KMS-11 (cell line): ENCODE results near the gene CAMTA1.

Source experiments
- H2AFZ ChIP-seq: fragments of 200-600 bp; sonication (generic); 2 replicates; pipeline ENCODE4 v1.6.1; 2016; ENCODE audit warnings: antibody characterized with exemption, mixed run types, low read depth
- H3K27ac ChIP-seq: fragments of 200-600 bp; sonication (generic); 2 replicates; pipeline ENCODE4 v1.6.1; 2016; ENCODE audit warnings: mild to moderate bottlenecking, mixed run types
- H3K27me3 ChIP-seq: fragments of 200-600 bp; sonication (generic); 2 replicates; pipeline ENCODE4 v1.6.1; 2017; ENCODE audit warnings: mild to moderate bottlenecking, low read depth, mixed run types, moderate library complexity; ENCODE audit not compliant: insufficient read depth
- H3K36me3 ChIP-seq: fragments of 200-600 bp; sonication (generic); 2 replicates; pipeline ENCODE4 v1.6.1; 2017; ENCODE audit warnings: mild to moderate bottlenecking, mixed run types; ENCODE audit not compliant: insufficient read depth
- H3K4me1 ChIP-seq: fragments of 200-600 bp; sonication (generic); 2 replicates; pipeline ENCODE4 v1.6.1; 2016; ENCODE audit warnings: mild to moderate bottlenecking, low read depth, mixed run types; ENCODE audit not compliant: poor library complexity, severe bottlenecking
- H3K4me2 ChIP-seq: fragments of 200-600 bp; sonication (generic); 2 replicates; pipeline ENCODE4 v1.7.0; 2016; ENCODE audit warnings: mild to moderate bottlenecking, mixed run types
- H3K4me3 ChIP-seq: fragments of 200-600 bp; sonication (generic); IDR thresholded peaks from 2 replicates; pipeline ENCODE4 v1.6.1; 2017; ENCODE audit warnings: low read depth, low read length, mixed read lengths; ENCODE audit not compliant: insufficient read depth
- H3K79me2 ChIP-seq: fragments of 200-600 bp; sonication (generic); 2 replicates; pipeline ENCODE4 v1.6.1; 2016; ENCODE audit warnings: low read depth, mixed run types; ENCODE audit not compliant: insufficient read depth
- H3K9ac ChIP-seq: fragments of 200-600 bp; sonication (generic); 2 replicates; pipeline ENCODE4 v1.6.1; 2016; ENCODE audit warnings: mild to moderate bottlenecking, mixed run types
- H4K20me1 ChIP-seq: fragments of 200-600 bp; sonication (generic); 2 replicates; pipeline ENCODE4 v1.6.1; 2016; ENCODE audit warnings: mild to moderate bottlenecking, mixed run types; ENCODE audit not compliant: insufficient read depth
- TF ChIP-seq, protein P1 (sequence below): fragments of 200-600 bp; sonication (generic); conservative IDR thresholded peaks from 2 replicates; pipeline ENCODE4 v1.6.1; 2017; ENCODE audit warnings: low read depth, mild to moderate bottlenecking, antibody characterized with exemption, low read length, moderate library complexity, mixed read lengths

The CAMTA1 gene

DNA sequence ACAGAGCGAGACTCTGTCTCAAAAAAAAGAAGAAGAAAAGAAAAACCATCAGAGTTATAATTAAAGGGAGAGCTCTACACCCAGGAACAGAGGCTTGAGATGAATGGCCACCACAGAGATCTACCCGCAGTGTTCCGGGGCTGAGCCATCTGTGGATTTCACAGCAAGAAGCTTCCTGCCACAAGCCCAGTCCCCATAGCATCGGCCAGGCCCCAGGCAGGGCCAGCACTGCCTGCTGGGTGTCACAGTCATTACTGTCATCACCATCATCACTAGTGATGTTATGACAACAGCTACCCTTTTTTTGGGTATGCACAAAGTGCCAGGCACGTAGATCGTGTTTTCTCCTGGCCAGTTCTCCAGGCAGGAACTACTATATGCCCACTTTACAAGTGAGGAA is 874.3 kb downstream of the CAMTA1 start:
- H3K27ac ChIP-seq: no peak overlapping the region
- H3K4me3 ChIP-seq: no peak overlapping the region
- no peak overlapping the region for H3K4me2 ChIP-seq
- no peaks in the 10 kb centered on the region for H3K4me1 ChIP-seq
- peaks cover 17% of the 10 kb centered on the region; the same call in 1 of the 2 replicates for H3K27me3 ChIP-seq
- H4K20me1 ChIP-seq: no peaks in the 10 kb centered on the region
- TF ChIP-seq, protein P1, sequence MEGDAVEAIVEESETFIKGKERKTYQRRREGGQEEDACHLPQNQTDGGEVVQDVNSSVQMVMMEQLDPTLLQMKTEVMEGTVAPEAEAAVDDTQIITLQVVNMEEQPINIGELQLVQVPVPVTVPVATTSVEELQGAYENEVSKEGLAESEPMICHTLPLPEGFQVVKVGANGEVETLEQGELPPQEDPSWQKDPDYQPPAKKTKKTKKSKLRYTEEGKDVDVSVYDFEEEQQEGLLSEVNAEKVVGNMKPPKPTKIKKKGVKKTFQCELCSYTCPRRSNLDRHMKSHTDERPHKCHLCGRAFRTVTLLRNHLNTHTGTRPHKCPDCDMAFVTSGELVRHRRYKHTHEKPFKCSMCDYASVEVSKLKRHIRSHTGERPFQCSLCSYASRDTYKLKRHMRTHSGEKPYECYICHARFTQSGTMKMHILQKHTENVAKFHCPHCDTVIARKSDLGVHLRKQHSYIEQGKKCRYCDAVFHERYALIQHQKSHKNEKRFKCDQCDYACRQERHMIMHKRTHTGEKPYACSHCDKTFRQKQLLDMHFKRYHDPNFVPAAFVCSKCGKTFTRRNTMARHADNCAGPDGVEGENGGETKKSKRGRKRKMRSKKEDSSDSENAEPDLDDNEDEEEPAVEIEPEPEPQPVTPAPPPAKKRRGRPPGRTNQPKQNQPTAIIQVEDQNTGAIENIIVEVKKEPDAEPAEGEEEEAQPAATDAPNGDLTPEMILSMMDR: no peak
- no peaks in the 10 kb centered on the region for H3K79me2 ChIP-seq
- H3K9ac ChIP-seq: no peak overlapping the region
- H2AFZ ChIP-seq: no peak overlapping the region
- no peaks in the 10 kb centered on the region for H3K36me3 ChIP-seq

DNA sequence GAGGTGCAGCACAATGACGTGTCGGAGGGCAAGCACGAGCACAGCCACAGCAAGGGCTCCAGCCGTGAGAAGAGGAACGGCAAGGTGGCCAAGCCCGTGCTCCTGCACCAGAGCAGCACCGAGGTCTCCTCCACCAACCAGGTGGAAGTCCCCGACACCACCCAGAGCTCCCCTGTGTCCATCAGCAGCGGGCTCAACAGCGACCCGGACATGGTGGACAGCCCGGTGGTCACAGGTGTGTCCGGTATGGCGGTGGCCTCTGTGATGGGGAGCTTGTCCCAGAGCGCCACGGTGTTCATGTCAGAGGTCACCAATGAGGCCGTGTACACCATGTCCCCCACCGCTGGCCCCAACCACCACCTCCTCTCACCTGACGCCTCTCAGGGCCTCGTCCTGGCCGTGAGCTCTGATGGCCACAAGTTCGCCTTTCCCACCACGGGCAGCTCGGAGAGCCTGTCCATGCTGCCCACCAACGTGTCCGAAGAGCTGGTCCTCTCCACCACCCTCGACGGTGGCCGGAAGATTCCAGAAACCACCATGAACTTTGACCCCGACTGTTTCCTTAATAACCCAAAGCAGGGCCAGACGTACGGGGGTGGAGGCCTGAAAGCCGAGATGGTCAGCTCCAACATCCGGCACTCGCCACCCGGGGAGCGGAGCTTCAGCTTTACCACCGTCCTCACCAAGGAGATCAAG is 878.3 kb downstream of the CAMTA1 start:
- H4K20me1 ChIP-seq: no peaks in the 10 kb centered on the region
- no peak overlapping the region for H3K27ac ChIP-seq
- H3K9ac ChIP-seq: no peak overlapping the region
- no peaks in the 10 kb centered on the region for H3K79me2 ChIP-seq
- no peak overlapping the region for H3K4me2 ChIP-seq
- H3K36me3 ChIP-seq: no peaks in the 10 kb centered on the region
- H2AFZ ChIP-seq: no peak overlapping the region
- no peak overlapping the region for H3K4me3 ChIP-seq
- TF ChIP-seq, protein P1: no peak
- H3K4me1 ChIP-seq: peaks cover 4% of the 10 kb centered on the region
- peaks cover 13% of the 10 kb centered on the region; the same call in 1 of the 2 replicates for H3K27me3 ChIP-seq

- Histone ChIP-seq H3K9ac (no peak overlapping the region), H3K27me3 (peaks cover 13% of the 10 kb centered on the region; the same call in 1 of the 2 replicates)
Measured at GRCh38 chr1:7664147-7664892, 879.1 kb downstream of the CAMTA1 start.

GRCh38 chr1:7664893-7665250 is 879.6 kb downstream of the CAMTA1 start:
- Histone ChIP-seq H2AFZ (no peak overlapping the region), H3K36me3 (no peaks in the 10 kb centered on the region), H3K4me3 (no peak overlapping the region), H3K27ac (no peak overlapping the region), H3K79me2 (no peaks in the 10 kb centered on the region), H3K4me2 (no peak overlapping the region), H4K20me1 (no peaks in the 10 kb centered on the region), H3K27me3 (peaks cover 13% of the 10 kb centered on the region; the same call in 1 of the 2 replicates), H3K9ac (no peak overlapping the region), H3K4me1 (peaks cover 4% of the 10 kb centered on the region)
- TF ChIP-seq, protein P1: no peak

More at GRCh38 chr1:7664147-7664892, 879.1 kb downstream of the CAMTA1 start:
- H3K4me2 ChIP-seq: no peak overlapping the region
- no peaks in the 10 kb centered on the region for H3K79me2 ChIP-seq
- H3K27ac ChIP-seq: no peak overlapping the region
- TF ChIP-seq, protein P1: no peak
- H3K36me3 ChIP-seq: no peaks in the 10 kb centered on the region
- H3K4me1 ChIP-seq: peaks cover 4% of the 10 kb centered on the region
- H3K4me3 ChIP-seq: no peak overlapping the region
- no peaks in the 10 kb centered on the region for H4K20me1 ChIP-seq
- no peak overlapping the region for H2AFZ ChIP-seq
